GM20000 (cell line): ENCODE results near the gene LRCH1.

Source experiments
- DNase-seq: peaks from one replicate; pipeline ENCODE4 v3.0.0; 2012; ENCODE audit warnings: low spot score
- CTCF ChIP-seq: IDR thresholded peaks from 2 replicates; pipeline ENCODE4 v1.5.1; 2012; ENCODE audit warnings: mild to moderate bottlenecking, control low read depth; ENCODE audit errors: extremely low read depth, missing control alignments

LRCH1 gene

GRCh38 chr13:46617229-46617721, 64.3 kb downstream of the LRCH1 start:
- DNase-seq: no peak
- TF ChIP-seq CTCF: no peak

DNA sequence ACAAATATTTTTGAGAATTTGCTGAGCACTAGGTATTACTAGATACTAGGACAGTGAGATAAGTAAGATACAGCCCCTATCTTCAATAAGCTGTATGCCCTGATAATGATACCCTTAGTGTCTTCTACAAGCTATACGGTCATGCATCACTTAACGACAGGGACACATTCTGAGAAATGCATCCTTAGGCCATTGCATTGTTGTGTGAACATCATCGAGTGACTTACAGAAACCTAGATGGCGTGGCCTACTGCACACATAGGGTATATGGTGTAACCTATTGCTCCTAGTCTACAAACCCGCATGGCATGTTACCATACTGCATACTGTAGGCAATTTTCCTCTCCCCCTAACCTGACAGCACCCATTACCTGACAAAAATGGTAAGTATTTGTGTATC, 64.9 kb downstream of the LRCH1 start:
- no peak for DNase-seq
- no peak for TF ChIP-seq CTCF

- no peak for DNase-seq
- no peak for TF ChIP-seq CTCF
These were observed 65.8 kb downstream of the LRCH1 start for GRCh38 chr13:46618694-46619254.

- no peak for TF ChIP-seq CTCF
- no peak for DNase-seq
These were observed 67.1 kb downstream of the LRCH1 start for GRCh38 chr13:46620029-46620428.

GRCh38 chr13:46620471-46620870, 67.5 kb downstream of the LRCH1 start:
- TF ChIP-seq CTCF: no peak
- no peak for DNase-seq

GRCh38 chr13:46621133-46621532, 68.2 kb downstream of the LRCH1 start:
- no peak for DNase-seq
- TF ChIP-seq CTCF: no peak

DNA sequence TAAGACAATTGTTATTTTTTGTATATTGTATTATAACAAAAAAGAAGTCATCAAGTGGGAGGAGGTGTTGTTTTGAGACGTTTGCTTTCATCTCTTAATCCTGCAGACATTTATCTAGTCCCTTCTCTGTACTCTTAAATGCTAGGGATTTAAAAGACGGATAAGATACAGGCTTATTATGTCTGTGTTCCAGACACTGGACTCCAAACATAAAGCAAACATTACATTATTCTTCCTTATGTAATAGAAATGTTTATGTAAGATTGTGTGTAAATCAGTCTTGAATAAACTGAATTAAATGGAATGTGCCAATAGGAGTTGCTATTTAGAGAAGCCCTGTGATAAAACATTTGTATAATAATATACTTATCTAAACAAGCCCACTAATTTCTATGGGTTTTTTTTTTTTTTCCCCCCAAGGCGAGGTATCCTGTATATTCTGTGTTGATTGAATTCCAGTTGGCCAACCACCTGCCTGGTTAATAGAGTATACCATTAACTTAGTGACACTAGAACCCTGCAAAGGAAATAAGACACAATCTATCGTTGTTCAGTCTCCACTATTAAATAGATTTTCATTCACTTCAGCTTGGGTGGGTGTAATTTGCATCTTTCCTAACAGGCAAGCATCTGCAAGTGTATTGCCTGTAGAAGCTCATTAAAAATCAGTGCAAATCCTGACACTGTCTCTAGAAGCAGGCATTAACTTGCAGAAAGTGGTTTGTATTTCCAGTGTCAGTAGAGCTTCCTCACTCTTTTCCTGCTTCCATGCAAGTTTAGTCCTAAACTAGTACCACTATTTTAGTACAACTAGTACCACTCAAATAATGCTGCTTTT, 69.0 kb downstream of the LRCH1 start:
- no peak for DNase-seq
- TF ChIP-seq CTCF: no peak
